HG02885 (cell line): ENCODE data around the gene NYAP1.

Experiments used
- ATAC-seq: cut with Tn5 transposase; IDR thresholded peaks from one replicate; pipeline ENCODE4 v1.9.1; 2021; ENCODE audit warnings: mild to moderate bottlenecking; ENCODE audit not compliant: unreplicated experiment, poor library complexity

Gene NYAP1

GRCh38 chr7:100456562-100456961 is 27.2 kb upstream of the NYAP1 start:
- no peak for ATAC-seq

GRCh38 chr7:100457033-100457432 is 26.7 kb upstream of the NYAP1 start:
- ATAC-seq: no peak

GRCh38 chr7:100464210-100464660 is 19.5 kb upstream of the NYAP1 start, which contains the start of gene SPACDR:
Gene SPACDR (minus strand): TSS chr7:100464260. CDS start chr7:100464025, 235 bp downstream.
- ATAC-seq: no peak

DNA sequence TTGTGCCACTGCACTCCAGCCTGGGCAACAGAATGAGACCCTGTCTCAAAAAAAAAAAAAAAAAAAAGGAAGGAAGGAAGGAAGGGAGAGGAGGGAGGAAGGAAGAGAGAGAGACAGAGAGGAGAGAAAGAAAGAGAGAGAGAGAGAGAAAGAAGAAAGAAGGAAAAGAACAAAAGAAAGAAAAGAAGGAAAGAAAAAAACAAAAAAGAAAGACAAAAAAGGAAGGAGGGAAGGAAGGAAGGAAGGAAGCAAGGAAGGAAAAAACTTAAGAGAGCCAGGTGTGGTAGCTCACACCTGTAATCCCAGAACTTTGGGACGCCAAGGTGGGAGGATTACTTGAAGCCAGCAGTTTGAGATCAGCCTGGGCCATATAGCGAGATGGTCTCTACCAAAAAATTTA is 18.9 kb upstream of the NYAP1 start:
- no peak for ATAC-seq

DNA sequence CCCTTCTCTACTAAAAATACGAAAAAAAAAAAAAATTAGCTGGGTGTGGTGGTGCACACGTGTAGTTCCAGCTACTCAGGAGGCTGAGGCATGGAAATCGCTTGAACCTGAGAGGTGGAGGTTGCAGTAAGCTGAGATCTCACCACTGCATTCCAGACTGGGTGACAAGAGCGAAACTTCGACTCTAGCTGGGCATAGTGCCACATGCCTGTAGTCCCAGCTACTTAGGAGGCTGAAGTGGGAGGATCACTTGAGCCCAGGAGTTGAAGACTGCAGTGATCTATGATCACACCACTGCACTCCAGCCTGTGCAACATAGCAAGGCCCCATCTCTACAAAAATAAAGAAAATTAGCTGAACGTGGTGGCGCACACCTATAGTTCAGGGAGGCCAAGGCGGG is 18.4 kb upstream of the NYAP1 start:
- ATAC-seq: no peak

GRCh38 chr7:100465702-100466311 is 17.9 kb upstream of the NYAP1 start:
- ATAC-seq: no peak

- ATAC-seq: no peak
Measured at GRCh38 chr7:100466653-100467605, 16.8 kb upstream of the NYAP1 start.

- ATAC-seq: no peak
Measured at GRCh38 chr7:100467638-100468373, 15.9 kb upstream of the NYAP1 start.

DNA sequence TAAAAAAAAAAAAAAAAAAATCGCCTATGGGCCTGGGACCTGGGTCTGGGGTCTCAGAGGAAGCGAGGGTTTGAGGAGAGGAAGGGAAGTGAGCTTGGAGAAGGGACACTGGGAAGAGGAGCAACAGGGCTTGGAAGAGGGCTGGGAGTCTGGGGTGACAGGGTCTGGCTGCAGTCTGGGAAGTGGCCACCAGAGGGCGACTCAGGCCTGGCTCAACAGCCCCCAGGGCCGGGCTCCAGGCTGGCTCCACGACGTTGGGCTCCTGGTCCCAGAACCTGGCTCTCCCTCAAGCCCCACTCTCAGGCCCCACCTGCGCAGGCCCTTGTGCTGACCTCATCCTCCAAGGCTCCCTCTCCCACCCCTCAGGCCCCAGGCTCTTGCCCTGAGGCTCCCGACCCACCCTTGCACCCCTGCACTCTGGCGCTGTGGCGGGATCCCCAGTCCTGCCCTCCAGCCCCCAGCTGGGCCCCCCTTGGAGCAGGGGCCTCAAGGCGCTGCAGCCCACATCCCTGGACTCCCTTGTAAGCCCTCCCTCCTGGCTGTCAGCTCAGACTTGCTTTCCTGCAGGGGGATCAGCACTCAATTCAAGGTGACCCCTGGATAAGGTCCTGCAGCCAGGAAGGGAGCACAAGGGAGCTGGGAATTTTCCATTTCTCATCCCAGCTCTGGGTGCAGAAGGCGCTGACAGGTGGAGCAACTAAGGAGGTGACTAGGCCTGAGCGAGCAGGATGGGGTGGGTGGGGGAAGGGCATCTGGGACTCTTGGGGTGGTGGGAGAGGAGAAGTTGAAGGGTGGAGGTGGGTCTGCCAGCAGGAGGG is 14.3 kb upstream of the NYAP1 start:
- ATAC-seq: peak; percentile 55

- no peak for ATAC-seq
Measured at GRCh38 chr7:100471021-100471420, 12.7 kb upstream of the NYAP1 start.

DNA sequence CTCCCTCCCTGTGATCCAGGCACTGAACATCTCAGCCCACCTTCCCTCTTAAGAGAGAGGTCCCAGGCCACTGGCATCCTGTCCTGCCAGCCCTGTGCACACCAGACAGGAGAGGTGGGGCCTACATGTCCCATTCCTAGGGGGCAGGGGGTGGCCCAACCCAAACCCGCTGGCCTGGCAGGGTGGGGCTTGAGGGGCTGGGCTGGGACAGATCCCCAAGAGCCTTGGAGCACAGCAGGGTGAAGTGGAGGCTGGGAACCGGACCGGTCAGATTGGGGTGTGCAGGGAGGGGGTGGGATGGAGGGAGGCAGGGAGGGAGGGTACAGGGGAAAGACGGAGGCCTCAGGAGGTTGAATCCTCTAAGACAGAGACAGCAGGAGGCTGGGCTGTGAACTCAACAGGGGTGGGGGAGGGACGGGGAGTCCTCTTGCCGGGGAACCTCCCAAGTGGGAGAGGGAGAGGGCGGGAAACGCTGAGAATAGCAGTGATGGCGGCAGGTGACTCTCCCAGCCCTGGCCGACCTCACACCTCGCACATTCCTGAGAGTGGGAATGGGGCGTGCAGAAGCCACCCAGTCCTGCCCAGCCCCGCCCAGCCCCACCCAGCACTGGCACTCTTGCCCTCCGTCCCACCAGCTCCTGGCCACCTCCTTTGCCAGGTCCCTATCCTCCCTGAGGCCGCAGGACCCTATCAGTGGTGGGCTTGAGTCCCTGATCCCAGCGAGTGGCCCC is 11.4 kb upstream of the NYAP1 start:
- no peak for ATAC-seq

DNA sequence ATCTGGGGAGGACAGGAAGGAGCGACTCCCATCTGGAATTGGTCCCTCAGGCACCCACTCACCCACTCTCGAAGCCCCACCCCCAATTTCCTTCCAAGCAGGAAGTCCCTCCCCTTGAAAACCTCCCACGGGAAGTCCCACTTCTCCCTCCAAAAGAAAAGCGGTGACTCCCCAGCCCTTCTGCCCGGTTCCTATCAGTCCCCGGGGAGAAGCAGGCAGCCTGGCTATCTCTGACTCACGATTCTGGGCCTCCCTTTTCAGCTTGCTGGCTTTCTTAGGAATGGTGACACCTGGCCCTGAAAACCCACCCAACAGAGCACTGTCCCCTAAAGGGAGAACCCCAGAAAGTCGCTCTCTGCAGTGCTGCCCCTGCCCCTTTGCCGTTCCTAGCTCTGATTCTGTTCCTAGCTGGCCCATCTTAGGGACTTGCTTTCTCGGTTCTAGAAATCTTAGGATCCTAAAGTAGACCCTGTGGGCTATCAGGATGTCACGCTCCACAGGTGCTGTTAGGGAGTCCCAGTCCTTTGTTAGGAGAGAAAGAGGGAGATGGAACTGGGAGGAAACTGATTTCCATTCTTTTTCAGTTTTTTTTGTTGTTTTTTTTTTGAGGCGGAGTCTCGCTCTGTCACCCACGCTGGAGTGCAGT is 10.8 kb upstream of the NYAP1 start:
- ATAC-seq: no peak

DNA sequence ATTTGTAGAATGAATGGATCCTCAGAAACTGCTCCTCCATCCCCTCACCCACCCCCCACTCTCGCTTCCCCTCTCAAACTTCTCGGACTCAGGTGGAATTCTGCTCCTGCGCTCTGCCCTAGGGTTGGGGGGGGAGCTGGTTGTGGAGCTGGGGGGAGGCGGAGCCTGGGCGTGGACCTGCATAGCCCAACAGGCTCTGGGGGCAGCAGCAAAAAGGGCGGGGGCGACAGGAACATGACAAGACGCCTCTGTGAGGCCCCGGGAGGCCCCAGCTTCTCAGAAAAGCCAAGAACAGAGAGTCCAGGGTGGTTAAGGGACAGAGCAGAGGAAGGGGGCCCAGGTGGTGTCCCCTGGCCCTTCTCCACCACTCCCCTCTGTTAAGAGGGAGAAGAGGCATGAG is 8.2 kb upstream of the NYAP1 start:
- no peak for ATAC-seq

- ATAC-seq: no peak
Measured at GRCh38 chr7:100476101-100476780, 7.5 kb upstream of the NYAP1 start.

GRCh38 chr7:100476903-100477870 is 6.5 kb upstream of the NYAP1 start:
- no peak for ATAC-seq

DNA sequence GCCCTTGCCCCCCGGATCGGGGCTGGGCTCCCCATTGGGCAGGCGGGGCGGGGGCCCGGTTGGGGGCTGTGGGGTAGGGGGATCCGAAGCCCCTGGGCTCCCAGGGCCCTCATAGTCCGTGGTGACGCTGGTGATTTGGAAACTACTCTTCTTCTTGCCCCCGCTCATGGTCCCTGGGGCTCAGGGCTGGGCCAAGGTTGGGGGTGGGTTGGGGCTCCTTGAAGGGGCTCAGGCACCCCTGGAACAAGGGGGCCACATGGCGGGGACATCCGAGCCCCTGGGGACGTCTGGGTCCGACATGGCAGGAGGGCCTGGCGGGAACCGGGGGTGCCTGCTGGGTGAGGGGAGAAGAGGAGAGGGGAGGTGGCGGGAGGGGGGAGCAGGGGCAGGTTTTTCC is 5.9 kb upstream of the NYAP1 start:
- no peak for ATAC-seq

- ATAC-seq: peak; percentile 60
Measured at GRCh38 chr7:100478958-100479660, 4.6 kb upstream of the NYAP1 start, which contains the start of gene TSC22D4. Gene TSC22D4 (minus strand): TSS chr7:100479214. CDS start chr7:100478038, 1,176 bp downstream.
